Right cardiac atrium (tissue), 5 donors: ENCODE data around the gene CCDC194. TPM values are rescaled to one million over a fixed set of nuclear protein-coding genes. Genes with fewer than 3 reads are reported as not detected.

ENCODE experiments used
- ATAC-seq, 2 donors: fragments of 200-7000 bp; cut with Tn5 transposase; one replicate each; pipeline versions ENCODE4 v1.8.0 to v1.9.1; 2020; ENCODE audit warnings: moderate library complexity in 2 of 2, mild to moderate bottlenecking in 1 of 2
- DNase-seq, 3 donors: peaks; one replicate each; pipeline ENCODE4 v3.0.0-alpha.2; 2020
- H3K27ac ChIP-seq: one replicate; pipeline ENCODE4 v1.5.1; 2013; ENCODE audit warnings: mild to moderate bottlenecking, low read length, control low read depth, moderate library complexity
- H3K27me3 ChIP-seq: one replicate; pipeline ENCODE4 v1.6.1; 2013; ENCODE audit not compliant: control insufficient read depth, insufficient read depth
- H3K4me1 ChIP-seq: one replicate; pipeline ENCODE4 v1.6.1; 2013; ENCODE audit warnings: low read length; ENCODE audit not compliant: control insufficient read depth, insufficient read depth
- H3K4me3 ChIP-seq: one replicate; pipeline ENCODE4 v1.5.1; 2013; ENCODE audit warnings: low read length, control low read depth
- H3K9me3 ChIP-seq: one replicate; pipeline ENCODE4 v1.6.1; 2013; ENCODE audit warnings: low read length; ENCODE audit not compliant: control insufficient read depth
- WGBS: extraction: QIAGEN DNeasy Blood & Tissue Kit; methylation state at CpG from one replicate; pipeline ENCODE4 v1.1.7; 2013; 5-methylcytosine and 5-hydroxymethylcytosine counted together
- intact Hi-C, 4 donors: fragments of 100-400 bp; cut with DNase I; formaldehyde crosslinking; loops; one replicate each; pipeline versions ENCODE4 v1.11.0 to v1.14.0; 2022 to 2023
- polyA plus RNA-seq: library from polyadenylated mRNA; stranded (reverse); fragments of 200-250 nt; gene quantifications from one replicate; pipeline ENCODE4 v1.2.3, GENCODE V29; 2013
- total RNA-seq, 4 donors: library from RNA; stranded (reverse); fragmentation: NEBNext Ultra II Directional; extraction: Animal tissue kit (Norgen Biotek cat#: 25700); gene quantifications; one replicate each; pipeline ENCODE4 v1.2.1, GENCODE V29; 2021
- donor health status: healthy with polysubstance abuse.
- donor health status: DM: no; HTN: yes; CAD: no.
- donor health status: DM: no; HTN: no; CAD: no.
- donor health status: DM: no; HTN: yes; CAD: no; lungs with severe emphysema.
- donor health status: DM: yes; HTN: yes; CAD: no.

The CCDC194 gene
- total and polyA plus RNA-seq, 5 donors, result 0.43 TPM; not detected in 4

- intact Hi-C loops, result no loop called here
- no peak overlapping the region for H3K27ac ChIP-seq
- H3K9me3 ChIP-seq, result no peaks in the 10 kb centered on the region
- WGBS, result 4% methylated on average over 25 of the region's 25 CpGs
- DNase-seq (peak; percentile 60 to 78 (median 78)), ATAC-seq (peak; percentile 53 to 61)
- peak overlapping the region; percentile 59 for H3K4me3 ChIP-seq
- no peaks in the 10 kb centered on the region for H3K27me3 ChIP-seq
- no peaks in the 10 kb centered on the region for H3K4me1 ChIP-seq
Measured at GRCh38 chr19:17420475-17420924, 26.5 kb upstream of the CCDC194 start.

GRCh38 chr19:17419621-17420474, 25.9 kb upstream of the CCDC194 start, which contains the start of gene MVB12A:
TSS of gene MVB12A (plus strand) at chr19:17420047. CDS start at chr19:17420136, 89 bp downstream.
- no peaks in the 10 kb centered on the region for H3K27me3 ChIP-seq
- under 1% methylated on average over 85 of the region's 85 CpGs for WGBS

GRCh38 chr19:17419154-17419620, 25.2 kb upstream of the CCDC194 start:
- DNase-seq, result no peak
- intact Hi-C loops, result no loop called here

More at GRCh38 chr19:17419621-17420474, 25.9 kb upstream of the CCDC194 start, which contains the start of gene MVB12A:
- intact Hi-C loops, result no loop called here
- peak within 1 kb of the TSS; percentile 75 for H3K27ac ChIP-seq
- DNase-seq (peak; percentile 98 to 99 (median 99)), ATAC-seq (peak; percentile 97 to 99)
- H3K9me3 ChIP-seq, result no peaks in the 10 kb centered on the region
- H3K4me1 ChIP-seq, result no peaks in the 10 kb centered on the region
- H3K4me3 ChIP-seq, result peak within 1 kb of the TSS; percentile 59

GRCh38 chr19:17418710-17419109, 24.7 kb upstream of the CCDC194 start:
- Histone ChIP-seq H3K27me3 (no peaks in the 10 kb centered on the region), H3K27ac (no peak overlapping the region), H3K4me1 (no peaks in the 10 kb centered on the region), H3K9me3 (no peaks in the 10 kb centered on the region), H3K4me3 (no peak overlapping the region)
- no peak for ATAC-seq
- DNase-seq, result no peak
- intact Hi-C loops, result no loop called here
- WGBS, result 47% methylated on average over 3 of the region's 3 CpGs

More at GRCh38 chr19:17419154-17419620, 25.2 kb upstream of the CCDC194 start:
- no peak for ATAC-seq
- H3K9me3 ChIP-seq, result no peaks in the 10 kb centered on the region
- peak overlapping the region; percentile 75 for H3K27ac ChIP-seq
- H3K4me3 ChIP-seq, result peak overlapping the region; percentile 46
- H3K27me3 ChIP-seq, result no peaks in the 10 kb centered on the region
- WGBS, result 32% methylated on average over 8 of the region's 8 CpGs
- H3K4me1 ChIP-seq, result no peaks in the 10 kb centered on the region

GRCh38 chr19:17415121-17415520, 21.1 kb upstream of the CCDC194 start:
- intact Hi-C loops, result no loop called here
- DNase-seq, result no peak
- 64% methylated on average over 6 of the region's 6 CpGs for WGBS
- H3K4me1 ChIP-seq, result no peaks in the 10 kb centered on the region
- no peak for ATAC-seq
- H3K4me3 ChIP-seq, result no peak overlapping the region
- no peaks in the 10 kb centered on the region for H3K9me3 ChIP-seq
- H3K27me3 ChIP-seq, result no peaks in the 10 kb centered on the region
- H3K27ac ChIP-seq, result no peak overlapping the region

- ATAC-seq (no peak), DNase-seq (no peak)
- no peaks in the 10 kb centered on the region for H3K4me1 ChIP-seq
- no peaks in the 10 kb centered on the region for H3K9me3 ChIP-seq
- WGBS, result 89% methylated on average over 8 of the region's 8 CpGs
- intact Hi-C loops, result no loop called here
- H3K27ac ChIP-seq, result no peak overlapping the region
- no peak overlapping the region for H3K4me3 ChIP-seq
- H3K27me3 ChIP-seq, result no peaks in the 10 kb centered on the region
Measured at GRCh38 chr19:17414097-17414496, 20.1 kb upstream of the CCDC194 start.

GRCh38 chr19:17411801-17412200, 17.8 kb upstream of the CCDC194 start:
- ATAC-seq (no peak), DNase-seq (no peak)
- WGBS, result 78% methylated on average over 11 of the region's 11 CpGs
- intact Hi-C loops, result no loop called here
- Histone ChIP-seq H3K9me3 (no peaks in the 10 kb centered on the region), H3K4me1 (no peaks in the 10 kb centered on the region), H3K27ac (no peak overlapping the region), H3K27me3 (no peaks in the 10 kb centered on the region), H3K4me3 (no peak overlapping the region)

GRCh38 chr19:17409990-17410389, 16.0 kb upstream of the CCDC194 start:
- no peaks in the 10 kb centered on the region for H3K27me3 ChIP-seq
- no peaks in the 10 kb centered on the region for H3K9me3 ChIP-seq
- DNase-seq, result no peak
- H3K27ac ChIP-seq, result no peak overlapping the region
- intact Hi-C loops, result no loop called here
- H3K4me3 ChIP-seq, result no peak overlapping the region
- H3K4me1 ChIP-seq, result no peaks in the 10 kb centered on the region
- 94% methylated on average over 9 of the region's 9 CpGs for WGBS
- no peak for ATAC-seq

- Histone ChIP-seq H3K27ac (peak overlapping the region; percentile 74), H3K27me3 (no peaks in the 10 kb centered on the region), H3K4me3 (peak overlapping the region; percentile 19), H3K4me1 (no peaks in the 10 kb centered on the region), H3K9me3 (no peaks in the 10 kb centered on the region)
- DNase-seq (no peak), ATAC-seq (no peak)
- 46% methylated on average over 2 of the region's 2 CpGs for WGBS
- intact Hi-C loops, result no loop called here
Measured at GRCh38 chr19:17406887-17407196, 12.8 kb upstream of the CCDC194 start.

- WGBS, result 64% methylated on average over 10 of the region's 10 CpGs
- H3K4me3 ChIP-seq, result peak overlapping the region; percentile 19
- ATAC-seq (peak in 1 of 2 donors; percentile 23), DNase-seq (no peak)
- intact Hi-C loops, result no loop called here
- no peaks in the 10 kb centered on the region for H3K27me3 ChIP-seq
- H3K9me3 ChIP-seq, result no peaks in the 10 kb centered on the region
- H3K4me1 ChIP-seq, result no peaks in the 10 kb centered on the region
- H3K27ac ChIP-seq, result peak overlapping the region; percentile 74
Measured at GRCh38 chr19:17406046-17406886, 12.3 kb upstream of the CCDC194 start.
